GM12865 (cell line): Measurements from ENCODE around the gene MEGF11.

Experiments
- DNase-seq: peaks from one replicate; pipeline ENCODE4 v3.0.0; 2010; ENCODE audit warnings: low read depth
- H3K4me3 ChIP-seq: 2 replicates; pipeline ENCODE4 v1.5.1; 2011; ENCODE audit warnings: mild to moderate bottlenecking, low read depth, low read length, control low read depth
- CTCF ChIP-seq: IDR thresholded peaks from 2 replicates; pipeline ENCODE4 v1.5.1; 2011; ENCODE audit warnings: low read length, control low read depth, low read depth, inconsistent platforms; ENCODE audit not compliant: insufficient read depth; ENCODE audit errors: missing control alignments

The MEGF11 gene

GRCh38 chr15:66138096-66138783, 115.3 kb downstream of the MEGF11 start:
- no peak overlapping the region for H3K4me3 ChIP-seq
- TF ChIP-seq CTCF, result no peak
- no peak for DNase-seq

- TF ChIP-seq CTCF, result no peak
- H3K4me3 ChIP-seq, result no peak overlapping the region
- no peak for DNase-seq
Measured at GRCh38 chr15:66136948-66137347, 116.6 kb downstream of the MEGF11 start.

GRCh38 chr15:66135664-66136063, 117.9 kb downstream of the MEGF11 start:
- DNase-seq, result no peak
- TF ChIP-seq CTCF, result no peak
- no peak overlapping the region for H3K4me3 ChIP-seq

- no peak for TF ChIP-seq CTCF
- no peak for DNase-seq
- no peak overlapping the region for H3K4me3 ChIP-seq
Measured at GRCh38 chr15:66134284-66134683, 119.3 kb downstream of the MEGF11 start.

- DNase-seq, result no peak
- TF ChIP-seq CTCF, result no peak
- no peak overlapping the region for H3K4me3 ChIP-seq
Measured at GRCh38 chr15:66133247-66133885, 120.2 kb downstream of the MEGF11 start.

- no peak for TF ChIP-seq CTCF
- DNase-seq, result no peak
- H3K4me3 ChIP-seq, result no peak overlapping the region
Measured at GRCh38 chr15:66132251-66132816, 121.2 kb downstream of the MEGF11 start.
